ENCODE data around the gene C16orf96.

Gene C16orf96

GRCh38 chr16:4508806-4509205 lies 47.3 kb upstream of the C16orf96 start:
- no peaks in the 10 kb centered on the region for H3K27me3 ChIP-seq (replicated peaks; ENCODE audit: insufficient read depth, low read length)
- no peak for TF ChIP-seq CTCF (IDR thresholded peaks at IDR 0.05; ENCODE audit: low read length)
- no peak for TF ChIP-seq EZH2phosphoT487 (IDR thresholded peaks at IDR 0.05; ENCODE audit: low read length)
- no peak for TF ChIP-seq EZH2 (optimal IDR thresholded peaks at IDR 0.05; ENCODE audit: low read depth, low read length)

GRCh38 chr16:4509420-4509819 lies 46.7 kb upstream of the C16orf96 start:
- Histone ChIP-seq H3K27me3 (replicated peaks; ENCODE audit: insufficient read depth, low read length) (no peaks in the 10 kb centered on the region), H3K36me3 (replicated peaks; ENCODE audit: insufficient read depth, low read length) (0 out of 2 replicates have a peak, but pooled peaks cover 4% of the 10 kb centered on the region)
- no peak for TF ChIP-seq EZH2 (optimal IDR thresholded peaks at IDR 0.05; ENCODE audit: low read depth, low read length)
- no peak for TF ChIP-seq CTCF (IDR thresholded peaks at IDR 0.05; ENCODE audit: low read length)
- TF ChIP-seq EZH2phosphoT487 (IDR thresholded peaks at IDR 0.05; ENCODE audit: low read length): no peak

More at GRCh38 chr16:4508806-4509205, 47.3 kb upstream of the C16orf96 start:
- H3K4me1 ChIP-seq (ENCODE audit: low read length): peaks cover 36% of the 10 kb centered on the region
- peaks cover 20% of the 10 kb centered on the region for H3F3A ChIP-seq (ENCODE audit: insufficient read depth, low read length)
- DNase-seq: no peak
- H3K79me2 ChIP-seq (ENCODE audit: low read length): peaks cover 54% of the 10 kb centered on the region
- no peaks in the 10 kb centered on the region for H4K20me1 ChIP-seq (ENCODE audit: insufficient read depth, low read length)
- no peak overlapping the region for H2AFZ ChIP-seq (ENCODE audit: low read length)
- no peaks in the 10 kb centered on the region for H3K9me2 ChIP-seq (replicated peaks; ENCODE audit: insufficient read depth, low read length)
- no peaks in the 10 kb centered on the region for H3K9me3 ChIP-seq (replicated peaks; ENCODE audit: insufficient read depth, low read length)
- H3K9ac ChIP-seq (ENCODE audit: low read length): no peak overlapping the region
- no peak overlapping the region for H3K4me3 ChIP-seq (ENCODE audit: low read length)
- H3K27ac ChIP-seq (ENCODE audit: low read length): no peak overlapping the region
- H3K36me3 ChIP-seq (replicated peaks; ENCODE audit: insufficient read depth, low read length): 0 out of 2 replicates have a peak, but pooled peaks cover 4% of the 10 kb centered on the region
- H3K4me2 ChIP-seq (ENCODE audit: low read depth, low read length): no peak overlapping the region

GRCh38 chr16:4510131-4510530 lies 46.0 kb upstream of the C16orf96 start:
- H3K27ac ChIP-seq (ENCODE audit: low read length): no peak overlapping the region
- H3K4me2 ChIP-seq (ENCODE audit: low read depth, low read length): no peak overlapping the region
- H2AFZ ChIP-seq (ENCODE audit: low read length): no peak overlapping the region
- peaks cover 60% of the 10 kb centered on the region for H3K79me2 ChIP-seq (ENCODE audit: low read length)
- no peaks in the 10 kb centered on the region for H3K27me3 ChIP-seq (replicated peaks; ENCODE audit: insufficient read depth, low read length)
- H3K9ac ChIP-seq (ENCODE audit: low read length): no peak overlapping the region
- no peak for TF ChIP-seq EZH2phosphoT487 (IDR thresholded peaks at IDR 0.05; ENCODE audit: low read length)
- TF ChIP-seq CTCF (IDR thresholded peaks at IDR 0.05; ENCODE audit: low read length): no peak
- no peak for TF ChIP-seq EZH2 (optimal IDR thresholded peaks at IDR 0.05; ENCODE audit: low read depth, low read length)
- H3F3A ChIP-seq (ENCODE audit: insufficient read depth, low read length): peaks cover 31% of the 10 kb centered on the region
- H3K36me3 ChIP-seq (replicated peaks; ENCODE audit: insufficient read depth, low read length): 0 out of 2 replicates have a peak, but pooled peaks cover 4% of the 10 kb centered on the region
- no peak for DNase-seq
- H3K4me1 ChIP-seq (ENCODE audit: low read length): peaks cover 41% of the 10 kb centered on the region
- no peaks in the 10 kb centered on the region for H4K20me1 ChIP-seq (ENCODE audit: insufficient read depth, low read length)
- no peak overlapping the region for H3K4me3 ChIP-seq (ENCODE audit: low read length)
- H3K9me3 ChIP-seq (replicated peaks; ENCODE audit: insufficient read depth, low read length): no peaks in the 10 kb centered on the region
- H3K9me2 ChIP-seq (replicated peaks; ENCODE audit: insufficient read depth, low read length): no peaks in the 10 kb centered on the region

More at GRCh38 chr16:4509420-4509819, 46.7 kb upstream of the C16orf96 start:
- Histone ChIP-seq H3K27ac (ENCODE audit: low read length) (no peak overlapping the region), H3K9ac (ENCODE audit: low read length) (no peak overlapping the region), H3K4me2 (ENCODE audit: low read depth, low read length) (no peak overlapping the region), H3K4me1 (ENCODE audit: low read length) (peaks cover 39% of the 10 kb centered on the region), H3K9me2 (replicated peaks; ENCODE audit: insufficient read depth, low read length) (no peaks in the 10 kb centered on the region), H3K9me3 (replicated peaks; ENCODE audit: insufficient read depth, low read length) (no peaks in the 10 kb centered on the region), H3K79me2 (ENCODE audit: low read length) (peaks cover 57% of the 10 kb centered on the region), H2AFZ (ENCODE audit: low read length) (no peak overlapping the region), H3K4me3 (ENCODE audit: low read length) (no peak overlapping the region), H3F3A (ENCODE audit: insufficient read depth, low read length) (peaks cover 26% of the 10 kb centered on the region), H4K20me1 (ENCODE audit: insufficient read depth, low read length) (no peaks in the 10 kb centered on the region)
- no peak for DNase-seq

Data from MM.1S (cell line).